HEK293 (cell line): ENCODE data around the gene MST1R.

Experiments
- CTCF ChIA-PET: fragments of 350-600 bp; formaldehyde crosslinking; extraction: SDS; loops from one replicate; lab custom pipeline; 2021; ENCODE audit warnings: antibody characterized with exemption; lab: Yijun Ruan, JAX
- POLR2A ChIA-PET: fragments of 300-600 bp; formaldehyde crosslinking; extraction: SDS; loops from one replicate; lab custom pipeline; 2020; ENCODE audit warnings: antibody characterized with exemption, inconsistent platforms; lab: Yijun Ruan, JAX
- H3K27ac ChIP-seq: fragments of 200-500 bp; sonication (Bioruptor generic); 2 replicates; pipeline ENCODE4 v1.5.1; 2014; ENCODE audit warnings: low read depth, low read length, control low read depth, inconsistent platforms; ENCODE audit errors: extremely low read depth
- H3K36me3 ChIP-seq, 2 experiments: fragments of 200-500 bp in 1 of 2; sonication (Bioruptor generic) in 1 of 2; 1 replicate in 1 of 2; 2 replicates in 1 of 2; pipeline ENCODE4 v1.5.1; 2014 to 2017; ENCODE audit warnings: inconsistent platforms in 2 of 2, low read length in 2 of 2; ENCODE audit not compliant: control insufficient read depth in 2 of 2, insufficient read depth in 1 of 2
- H3K4me1 ChIP-seq: fragments of 200-500 bp; sonication (Bioruptor generic); 2 replicates; pipeline ENCODE4 v1.5.1; 2014; ENCODE audit warnings: mild to moderate bottlenecking, low read length, inconsistent platforms; ENCODE audit not compliant: control insufficient read depth, insufficient read depth
- H3K4me3 ChIP-seq: 2 replicates; pipeline ENCODE4 v1.5.1; 2011; ENCODE audit warnings: low read depth, mild to moderate bottlenecking, control low read depth, low read length, moderate library complexity
- H3K9me3 ChIP-seq: fragments of 200-500 bp; sonication (Bioruptor generic); 2 replicates; pipeline ENCODE4 v1.5.1; 2014; ENCODE audit warnings: low read depth, low read length, inconsistent platforms; ENCODE audit not compliant: control insufficient read depth, insufficient read depth
- KLF1 ChIP-seq: fragments of 450-650 bp; formaldehyde crosslinking; IDR thresholded peaks from 2 replicates; pipeline ENCODE4 v1.5.1; 2016; ENCODE audit warnings: missing biosample characterization, missing genetic modification characterization
- MZF1 ChIP-seq: fragments of 450-650 bp; formaldehyde crosslinking; IDR thresholded peaks from 2 replicates; pipeline ENCODE4 v1.5.1; 2017; ENCODE audit warnings: missing biosample characterization, missing genetic modification characterization, borderline replicate concordance
- ZBTB17 ChIP-seq: fragments of 450-650 bp; formaldehyde crosslinking; IDR thresholded peaks from 2 replicates; pipeline ENCODE4 v1.5.1; 2016; ENCODE audit warnings: missing biosample characterization, missing genetic modification characterization
- ZNF114 ChIP-seq: fragments of 450-650 bp; formaldehyde crosslinking; IDR thresholded peaks from 2 replicates; pipeline ENCODE4 v1.5.0; 2017; ENCODE audit warnings: missing biosample characterization, missing genetic modification characterization
- ZNF174 ChIP-seq: fragments of 450-650 bp; formaldehyde crosslinking; IDR thresholded peaks from 2 replicates; pipeline ENCODE4 v1.5.0; 2017; ENCODE audit warnings: missing biosample characterization, mild to moderate bottlenecking, missing genetic modification characterization
- ZNF311 ChIP-seq: fragments of 450-650 bp; formaldehyde crosslinking; IDR thresholded peaks from 2 replicates; pipeline ENCODE4 v1.5.1; 2017; ENCODE audit warnings: missing biosample characterization, missing genetic modification characterization, borderline replicate concordance
- ZNF335 ChIP-seq: fragments of 450-650 bp; formaldehyde crosslinking; conservative IDR thresholded peaks from 2 replicates; pipeline ENCODE4 v1.5.1; 2016; ENCODE audit warnings: missing biosample characterization, missing genetic modification characterization
- ZNF433 ChIP-seq: fragments of 450-650 bp; formaldehyde crosslinking; IDR thresholded peaks from 2 replicates; pipeline ENCODE4 v1.5.1; 2016; ENCODE audit warnings: missing biosample characterization, missing genetic modification characterization, low read depth
- ZNF654 ChIP-seq: fragments of 450-650 bp; formaldehyde crosslinking; IDR thresholded peaks from 2 replicates; pipeline ENCODE4 v1.5.1; 2016; ENCODE audit warnings: low read depth, missing biosample characterization, missing genetic modification characterization
- ZNF660 ChIP-seq: fragments of 450-650 bp; IDR thresholded peaks from 2 replicates; pipeline ENCODE4 v1.5.1; 2018; ENCODE audit warnings: missing biosample characterization, mild to moderate bottlenecking, missing genetic modification characterization
- ZNF701 ChIP-seq: fragments of 450-650 bp; formaldehyde crosslinking; IDR thresholded peaks from 2 replicates; pipeline ENCODE4 v1.5.1; 2016; ENCODE audit warnings: missing biosample characterization, missing genetic modification characterization
- ZNF776 ChIP-seq: fragments of 450-650 bp; formaldehyde crosslinking; IDR thresholded peaks from 2 replicates; pipeline ENCODE4 v1.5.0; 2017; ENCODE audit warnings: missing biosample characterization, missing genetic modification characterization, borderline replicate concordance
- TF ChIP-seq, protein P1 (sequence below): fragments of 450-650 bp; formaldehyde crosslinking; IDR thresholded peaks from 2 replicates; pipeline ENCODE4 v1.5.1; 2016; ENCODE audit warnings: missing biosample characterization, missing genetic modification characterization

The MST1R gene

GRCh38 chr3:49841126-49841696 lies 62.5 kb downstream of the MST1R start:
- no peaks in the 10 kb centered on the region for H3K4me1 ChIP-seq
- TF ChIP-seq ZNF654 (tag by site-specific recombination) (peak; percentile 20), ZNF701 (tag by site-specific recombination) (no peak)
- TF ChIP-seq, protein P1, sequence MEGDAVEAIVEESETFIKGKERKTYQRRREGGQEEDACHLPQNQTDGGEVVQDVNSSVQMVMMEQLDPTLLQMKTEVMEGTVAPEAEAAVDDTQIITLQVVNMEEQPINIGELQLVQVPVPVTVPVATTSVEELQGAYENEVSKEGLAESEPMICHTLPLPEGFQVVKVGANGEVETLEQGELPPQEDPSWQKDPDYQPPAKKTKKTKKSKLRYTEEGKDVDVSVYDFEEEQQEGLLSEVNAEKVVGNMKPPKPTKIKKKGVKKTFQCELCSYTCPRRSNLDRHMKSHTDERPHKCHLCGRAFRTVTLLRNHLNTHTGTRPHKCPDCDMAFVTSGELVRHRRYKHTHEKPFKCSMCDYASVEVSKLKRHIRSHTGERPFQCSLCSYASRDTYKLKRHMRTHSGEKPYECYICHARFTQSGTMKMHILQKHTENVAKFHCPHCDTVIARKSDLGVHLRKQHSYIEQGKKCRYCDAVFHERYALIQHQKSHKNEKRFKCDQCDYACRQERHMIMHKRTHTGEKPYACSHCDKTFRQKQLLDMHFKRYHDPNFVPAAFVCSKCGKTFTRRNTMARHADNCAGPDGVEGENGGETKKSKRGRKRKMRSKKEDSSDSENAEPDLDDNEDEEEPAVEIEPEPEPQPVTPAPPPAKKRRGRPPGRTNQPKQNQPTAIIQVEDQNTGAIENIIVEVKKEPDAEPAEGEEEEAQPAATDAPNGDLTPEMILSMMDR = peak; percentile 34; the same call in 1 of the 2 replicates
- H3K27ac ChIP-seq = no peak overlapping the region
- no peaks in the 10 kb centered on the region for H3K9me3 ChIP-seq
- POLR2A ChIA-PET = no interaction called here
- CTCF ChIA-PET = interaction anchor here (0.6 to 4.6 kb wide), 12 partner anchors 14 to 640 kb away, joined by 3 to 36 read pairs (median 4); no protein-coding TSS in a partner anchor
- H3K4me3 ChIP-seq = no peak overlapping the region
- H3K36me3 ChIP-seq = peaks cover 0 to 93% of the 10 kb centered on the region in 2 experiments; a peak in 2 of 3 replicates

- Histone ChIP-seq H3K27ac (no peak overlapping the region), H3K4me3 (no peak overlapping the region), H3K9me3 (no peaks in the 10 kb centered on the region), H3K36me3 (peaks cover 0 to 87% of the 10 kb centered on the region in 2 experiments; a peak in 2 of 3 replicates), H3K4me1 (no peaks in the 10 kb centered on the region)
- ChIA-PET POLR2A (no interaction called here), CTCF (interaction anchor here (0.8 to 4.6 kb wide), 9 partner anchors 13 to 138 kb away, joined by 3 to 36 read pairs (median 4); partner anchors contain the start of gene INKA1)
- TF ChIP-seq KLF1 = no peak
- TF ChIP-seq ZNF174 (tag by site-specific recombination) = no peak
- no peak for TF ChIP-seq ZNF701 (tag by site-specific recombination)
- no peak for TF ChIP-seq ZNF311
- TF ChIP-seq ZNF660 (tag by site-specific recombination) = no peak
- TF ChIP-seq ZNF776 (tag by site-specific recombination) = no peak
- TF ChIP-seq ZNF433 (tag by site-specific recombination) = no peak
- no peak for TF ChIP-seq MZF1 (tag by site-specific recombination)
Observed at GRCh38 chr3:49840388-49840787, 63.3 kb downstream of the MST1R start.

DNA sequence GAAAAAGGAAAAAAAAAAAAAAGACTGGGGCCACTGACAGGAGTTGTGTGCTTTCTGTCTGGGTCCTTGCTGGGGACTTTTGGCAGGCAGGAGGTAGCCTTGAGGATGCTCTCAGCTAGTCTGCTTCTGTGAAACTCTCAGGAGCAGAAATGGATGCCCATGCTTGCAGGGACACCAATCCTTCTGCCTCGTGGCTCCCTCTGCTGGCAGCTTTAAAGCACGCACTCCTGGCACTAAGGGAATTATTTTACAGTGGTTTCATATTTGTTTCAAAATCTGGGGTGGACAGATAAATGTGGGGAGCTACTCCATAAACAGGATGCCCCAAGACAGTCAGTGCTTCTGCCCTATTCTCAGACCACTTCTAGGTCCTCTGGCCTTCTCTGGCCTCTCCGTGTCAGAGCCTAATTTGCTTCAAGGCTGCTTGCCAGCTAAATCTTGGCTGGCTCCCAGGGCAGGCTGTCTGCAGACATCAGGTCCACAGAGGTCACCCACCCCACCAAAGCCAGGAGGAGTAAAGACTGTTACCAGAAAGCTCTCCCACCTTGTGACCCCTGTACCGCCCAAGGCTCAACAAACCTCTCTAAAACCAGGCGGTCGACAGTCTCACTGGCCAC lies 64.4 kb downstream of the MST1R start:
- Histone ChIP-seq H3K36me3 (peaks cover 4 to 84% of the 10 kb centered on the region in 2 experiments; a peak in 2 of 3 replicates), H3K27ac (no peak overlapping the region)
- POLR2A ChIA-PET = interaction anchor here (1.4 kb wide), 1 partner anchor 37 kb away, joined by 4 read pairs; the partner anchor contains the start of gene INKA1

More for the DNA sequence above, 64.4 kb downstream of the MST1R start:
- H3K9me3 ChIP-seq = no peaks in the 10 kb centered on the region
- no peak overlapping the region for H3K4me3 ChIP-seq
- TF ChIP-seq ZNF654 (tag by site-specific recombination) (peak; percentile 76), ZNF114 (tag by site-specific recombination) (no peak), ZBTB17 (peak; percentile 36; the same call in 1 of the 2 replicates), ZNF335 (tag by site-specific recombination) (peak; percentile 51)
- TF ChIP-seq, protein P1 = peak; percentile 40; the same call in 1 of the 2 replicates
- TF ChIP-seq, all 188 proteins: peak for 4
- H3K4me1 ChIP-seq = no peaks in the 10 kb centered on the region
- CTCF ChIA-PET = interaction anchor here (0.6 to 4.6 kb wide), 38 partner anchors 8 to 589 kb away, joined by 3 to 36 read pairs (median 4); partner anchors contain the start of genes AMIGO3, CDHR4, INKA1 and TRAIP
